ENCODE results near the gene KLHL15.

Gene KLHL15

DNA sequence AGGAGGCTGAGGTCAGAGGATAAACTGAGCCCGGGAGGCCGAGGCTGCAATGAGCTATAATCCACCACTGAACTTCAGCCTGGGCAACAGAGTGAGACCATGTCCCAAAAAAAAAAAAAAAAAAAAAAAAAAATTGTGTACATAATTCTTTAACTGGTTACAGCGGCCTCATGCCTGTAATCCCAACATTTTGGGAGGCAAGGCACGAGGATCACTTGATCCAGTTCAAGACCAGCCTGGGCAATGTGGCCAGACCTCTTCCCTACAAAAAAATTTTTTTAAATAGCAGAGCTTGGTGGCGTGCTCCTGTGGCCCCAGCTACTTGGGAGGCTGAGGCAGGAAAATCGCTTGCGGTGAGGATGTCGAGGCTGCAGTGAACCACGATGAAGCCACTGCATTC is 9.3 kb downstream of the KLHL15 start:
- in situ Hi-C loops (cut with HindIII; ENCODE audit: low sequenced_read_pairs) = no loop called here
- TF ChIP-seq, protein P1, sequence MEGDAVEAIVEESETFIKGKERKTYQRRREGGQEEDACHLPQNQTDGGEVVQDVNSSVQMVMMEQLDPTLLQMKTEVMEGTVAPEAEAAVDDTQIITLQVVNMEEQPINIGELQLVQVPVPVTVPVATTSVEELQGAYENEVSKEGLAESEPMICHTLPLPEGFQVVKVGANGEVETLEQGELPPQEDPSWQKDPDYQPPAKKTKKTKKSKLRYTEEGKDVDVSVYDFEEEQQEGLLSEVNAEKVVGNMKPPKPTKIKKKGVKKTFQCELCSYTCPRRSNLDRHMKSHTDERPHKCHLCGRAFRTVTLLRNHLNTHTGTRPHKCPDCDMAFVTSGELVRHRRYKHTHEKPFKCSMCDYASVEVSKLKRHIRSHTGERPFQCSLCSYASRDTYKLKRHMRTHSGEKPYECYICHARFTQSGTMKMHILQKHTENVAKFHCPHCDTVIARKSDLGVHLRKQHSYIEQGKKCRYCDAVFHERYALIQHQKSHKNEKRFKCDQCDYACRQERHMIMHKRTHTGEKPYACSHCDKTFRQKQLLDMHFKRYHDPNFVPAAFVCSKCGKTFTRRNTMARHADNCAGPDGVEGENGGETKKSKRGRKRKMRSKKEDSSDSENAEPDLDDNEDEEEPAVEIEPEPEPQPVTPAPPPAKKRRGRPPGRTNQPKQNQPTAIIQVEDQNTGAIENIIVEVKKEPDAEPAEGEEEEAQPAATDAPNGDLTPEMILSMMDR (IDR thresholded peaks at IDR 0.05; ENCODE audit: low read depth, low read length, missing control alignments) = no peak
- DNase-seq (ENCODE audit: low read depth) = no peak

DNA sequence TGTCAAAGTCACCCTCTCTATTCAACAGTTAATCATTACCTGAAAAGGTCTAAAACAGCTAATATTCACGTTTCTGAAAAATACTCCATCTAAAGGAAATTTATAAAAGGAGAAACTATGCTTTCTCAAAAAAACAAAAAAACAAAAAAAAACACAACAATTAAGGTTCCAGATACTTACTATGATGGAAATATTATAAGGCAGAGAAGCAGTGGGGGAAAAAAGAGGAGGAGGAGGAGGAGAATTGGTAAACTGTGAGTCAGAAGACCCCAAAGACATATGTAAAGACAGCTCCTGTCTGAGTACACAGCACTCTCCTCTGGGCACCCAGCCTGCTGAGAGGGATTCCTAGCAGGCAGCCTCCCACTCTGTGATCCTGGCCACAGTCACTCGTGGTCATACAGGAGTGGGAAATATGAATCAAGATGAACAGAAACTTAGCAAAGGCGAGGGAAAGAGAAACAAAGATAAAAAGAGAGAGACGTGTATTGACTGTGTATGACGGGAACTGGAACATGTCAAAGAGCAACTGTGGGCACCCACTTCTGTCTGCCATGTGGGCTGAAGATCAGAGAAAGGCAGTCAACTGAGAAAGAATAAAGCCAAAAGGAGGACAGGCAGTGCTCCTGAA is 12.5 kb downstream of the KLHL15 start:
- in situ Hi-C loops (cut with HindIII; ENCODE audit: low sequenced_read_pairs) = no loop called here
- TF ChIP-seq, protein P1 (IDR thresholded peaks at IDR 0.05; ENCODE audit: low read depth, low read length, missing control alignments) = no peak

More for the DNA sequence above, 9.3 kb downstream of the KLHL15 start:
- no peak overlapping the region for H3K4me3 ChIP-seq (ENCODE audit: low read depth, low read length)

DNA sequence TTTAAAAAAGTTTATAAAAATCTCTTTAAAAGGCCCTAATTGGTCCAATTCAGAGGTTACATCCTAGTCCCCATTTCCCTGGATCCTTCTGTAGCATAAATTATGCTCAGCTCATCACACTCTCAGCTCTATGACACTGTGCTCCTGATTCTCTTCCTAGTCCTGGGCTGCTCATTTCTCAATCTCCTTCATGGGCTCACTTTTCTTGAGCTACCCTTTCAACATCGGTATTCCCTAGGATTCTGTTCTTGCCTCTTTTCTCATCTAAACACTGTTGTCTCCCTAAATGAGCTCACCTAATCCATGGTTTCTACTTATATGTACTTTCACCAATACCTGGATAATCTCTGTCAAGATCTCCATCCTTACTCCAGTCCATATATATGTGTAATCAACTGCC is 14.7 kb downstream of the KLHL15 start:
- TF ChIP-seq, protein P1 (IDR thresholded peaks at IDR 0.05; ENCODE audit: low read depth, low read length, missing control alignments) = no peak
- H3K4me3 ChIP-seq (ENCODE audit: low read depth, low read length) = no peak overlapping the region
- no peak for DNase-seq (ENCODE audit: low read depth)
- in situ Hi-C loops (cut with HindIII; ENCODE audit: low sequenced_read_pairs) = no loop called here

More for the DNA sequence above, 12.5 kb downstream of the KLHL15 start:
- no peak for DNase-seq (ENCODE audit: low read depth)
- no peak overlapping the region for H3K4me3 ChIP-seq (ENCODE audit: low read depth, low read length)

DNA sequence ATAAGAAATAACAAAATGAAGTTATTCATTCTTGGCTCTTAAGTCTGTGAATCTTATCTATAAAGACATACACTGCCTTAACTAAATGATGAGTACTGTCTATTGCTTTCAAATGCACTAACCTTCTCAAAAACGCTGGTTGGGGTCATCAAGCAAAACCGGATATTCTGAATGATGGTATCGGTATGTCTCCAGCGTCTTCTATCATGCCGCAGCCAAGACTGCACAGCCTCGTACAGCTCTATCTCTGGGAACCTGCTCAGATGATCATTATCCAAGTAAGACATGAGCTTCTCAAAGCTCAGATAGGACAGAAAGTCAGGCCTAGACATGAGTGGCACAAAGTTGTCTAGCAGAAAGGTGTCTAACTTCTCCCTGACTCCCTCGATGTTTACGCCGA is 21.1 kb downstream of the KLHL15 start:
- no peak overlapping the region for H3K4me3 ChIP-seq (ENCODE audit: low read depth, low read length)
- TF ChIP-seq, protein P1 (IDR thresholded peaks at IDR 0.05; ENCODE audit: low read depth, low read length, missing control alignments) = no peak
- in situ Hi-C loops (cut with HindIII; ENCODE audit: low sequenced_read_pairs) = no loop called here
- DNase-seq (ENCODE audit: low read depth) = no peak

DNA sequence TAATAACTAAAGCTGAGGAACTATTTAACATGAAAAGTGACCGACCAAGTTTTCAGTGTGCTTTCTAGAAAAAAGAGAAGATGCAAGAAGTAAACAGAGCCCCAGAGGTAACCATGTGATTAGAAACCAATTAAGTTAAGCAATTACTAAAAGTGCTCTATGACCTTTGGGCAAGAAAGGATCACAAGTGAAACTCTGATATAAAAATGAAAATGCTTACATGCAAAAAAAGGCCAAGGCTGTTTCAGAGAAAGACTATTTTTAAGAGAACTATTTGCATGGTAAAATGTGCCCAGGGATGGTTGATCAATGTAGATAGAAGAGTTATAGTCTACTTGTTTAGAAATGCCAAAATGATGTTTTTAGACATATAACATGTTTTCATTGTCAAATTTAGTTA is 22.0 kb downstream of the KLHL15 start:
- no peak for DNase-seq (ENCODE audit: low read depth)
- in situ Hi-C loops (cut with HindIII; ENCODE audit: low sequenced_read_pairs) = no loop called here
- no peak overlapping the region for H3K4me3 ChIP-seq (ENCODE audit: low read depth, low read length)
- TF ChIP-seq, protein P1 (IDR thresholded peaks at IDR 0.05; ENCODE audit: low read depth, low read length, missing control alignments) = no peak

DNA sequence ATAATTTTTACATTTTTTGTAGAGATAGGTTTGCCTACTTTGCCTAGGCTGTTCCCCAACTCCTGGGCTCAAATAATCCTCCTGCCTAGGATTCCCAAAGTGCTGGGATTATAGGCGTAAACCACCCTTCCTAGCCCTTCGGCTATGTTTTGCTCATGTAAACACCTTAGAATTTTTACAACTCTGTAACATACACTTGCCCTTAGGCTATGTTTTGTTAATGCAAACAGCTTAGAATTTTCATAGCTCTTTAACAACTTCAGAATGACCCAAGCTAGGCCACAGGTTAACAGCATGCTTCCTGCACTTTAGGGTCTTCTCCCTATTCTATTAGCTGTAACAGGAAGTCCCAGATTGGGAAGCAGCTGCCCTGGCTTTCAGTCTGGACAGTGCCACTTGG is 24.2 kb downstream of the KLHL15 start:
- in situ Hi-C loops (cut with HindIII; ENCODE audit: low sequenced_read_pairs) = no loop called here
- no peak for DNase-seq (ENCODE audit: low read depth)
- H3K4me3 ChIP-seq (ENCODE audit: low read depth, low read length) = no peak overlapping the region
- TF ChIP-seq, protein P1 (IDR thresholded peaks at IDR 0.05; ENCODE audit: low read depth, low read length, missing control alignments) = no peak
